ENCODE data around the gene GPS2. TPM values are rescaled to one million over a fixed set of nuclear protein-coding genes. Genes with fewer than 3 reads are reported as not detected.

The GPS2 gene
- total and polyA plus RNA-seq, 10 of the 15 experiments (the other 5 are each of a cell fraction or from before 2014, with no cell fraction given): 10.2 to 96.4 (median 42.5) TPM

DNA sequence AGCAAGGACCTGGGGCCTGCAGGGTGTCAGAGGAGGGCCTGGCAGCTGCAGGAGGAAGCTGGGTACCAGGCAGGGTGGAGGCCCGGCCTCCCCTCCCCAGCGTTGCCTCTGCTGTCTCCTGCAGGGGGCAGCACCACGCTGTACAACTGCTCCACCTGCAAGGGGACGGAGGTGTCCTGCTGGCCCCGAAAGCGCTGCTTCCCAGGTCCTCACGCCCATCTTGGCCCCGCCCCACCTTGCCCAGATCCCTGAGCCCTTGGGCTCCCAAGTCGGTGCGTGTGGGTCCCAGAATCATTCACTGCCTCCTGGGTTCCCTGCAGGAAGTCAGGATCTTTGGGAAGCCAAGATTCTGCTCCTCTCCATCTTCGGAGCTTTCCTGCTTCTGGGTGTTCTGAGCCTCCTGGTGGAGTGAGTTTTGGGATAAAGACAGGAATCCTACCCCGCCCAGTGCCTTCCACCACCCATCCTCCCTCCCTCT lies 41.0 kb upstream of the GPS2 start (continued):
- TF ChIP-seq NBN (IDR thresholded peaks at IDR 0.05): peak; percentile 68; the same call in 1 of the 2 replicates
- TF ChIP-seq, protein P1, sequence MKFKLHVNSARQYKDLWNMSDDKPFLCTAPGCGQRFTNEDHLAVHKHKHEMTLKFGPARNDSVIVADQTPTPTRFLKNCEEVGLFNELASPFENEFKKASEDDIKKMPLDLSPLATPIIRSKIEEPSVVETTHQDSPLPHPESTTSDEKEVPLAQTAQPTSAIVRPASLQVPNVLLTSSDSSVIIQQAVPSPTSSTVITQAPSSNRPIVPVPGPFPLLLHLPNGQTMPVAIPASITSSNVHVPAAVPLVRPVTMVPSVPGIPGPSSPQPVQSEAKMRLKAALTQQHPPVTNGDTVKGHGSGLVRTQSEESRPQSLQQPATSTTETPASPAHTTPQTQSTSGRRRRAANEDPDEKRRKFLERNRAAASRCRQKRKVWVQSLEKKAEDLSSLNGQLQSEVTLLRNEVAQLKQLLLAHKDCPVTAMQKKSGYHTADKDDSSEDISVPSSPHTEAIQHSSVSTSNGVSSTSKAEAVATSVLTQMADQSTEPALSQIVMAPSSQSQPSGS (IDR thresholded peaks at IDR 0.05; ENCODE audit: low read length): no peak
- TF ChIP-seq HDAC2 (IDR thresholded peaks at IDR 0.05): no peak
- peak; percentile 57; the same call in 1 of the 2 replicates for TF ChIP-seq LARP7 (IDR thresholded peaks at IDR 0.05)
- TF ChIP-seq SMAD5 (IDR thresholded peaks at IDR 0.05; ENCODE audit: low read depth): no peak
- no peak for TF ChIP-seq PML (IDR thresholded peaks at IDR 0.05; ENCODE audit: low read length)
- TF ChIP-seq FOXM1 (IDR thresholded peaks at IDR 0.05; ENCODE audit: low read depth, low read length): no peak
- TF ChIP-seq NFXL1 (IDR thresholded peaks at IDR 0.05; ENCODE audit: borderline replicate concordance): no peak
- peak; percentile 32; the same call in 1 of the 2 replicates for TF ChIP-seq NR2F1 (conservative IDR thresholded peaks at IDR 0.05)
- TF ChIP-seq TARDBP (IDR thresholded peaks at IDR 0.05; ENCODE audit: borderline replicate concordance): no peak
- peak in 1 of 2 experiments; percentile 26; a peak in 2 of 4 replicates for TF ChIP-seq IKZF2 (IDR thresholded peaks at IDR 0.05)
- TF ChIP-seq BRCA1 (IDR thresholded peaks at IDR 0.05; ENCODE audit: low read depth, low read length): no peak
- peak in 1 of 2 experiments; percentile 40; a peak in 2 of 4 replicates for TF ChIP-seq BHLHE40 (IDR thresholded peaks at IDR 0.05; ENCODE audit: borderline replicate concordance in 1 of 2, low read depth in 2 of 2, low read length in 1 of 2)
- no peak for TF ChIP-seq TCF7 (IDR thresholded peaks at IDR 0.05; ENCODE audit: borderline replicate concordance)
- TF ChIP-seq KLF5 (IDR thresholded peaks at IDR 0.05; ENCODE audit: partially characterized antibody): no peak
- 0 out of 2 replicates have a peak, but pooled peaks have one; percentile 41 for TF ChIP-seq DPF2 (IDR thresholded peaks at IDR 0.05)
- 0 out of 2 replicates have a peak, but pooled peaks have one; percentile 42 for TF ChIP-seq ZNF207 (IDR thresholded peaks at IDR 0.05; ENCODE audit: borderline replicate concordance)
- no peak for TF ChIP-seq ZNF217 (IDR thresholded peaks at IDR 0.05)
- TF ChIP-seq CBFB (IDR thresholded peaks at IDR 0.05; ENCODE audit: low read depth): no peak
- TF ChIP-seq, protein P2, sequence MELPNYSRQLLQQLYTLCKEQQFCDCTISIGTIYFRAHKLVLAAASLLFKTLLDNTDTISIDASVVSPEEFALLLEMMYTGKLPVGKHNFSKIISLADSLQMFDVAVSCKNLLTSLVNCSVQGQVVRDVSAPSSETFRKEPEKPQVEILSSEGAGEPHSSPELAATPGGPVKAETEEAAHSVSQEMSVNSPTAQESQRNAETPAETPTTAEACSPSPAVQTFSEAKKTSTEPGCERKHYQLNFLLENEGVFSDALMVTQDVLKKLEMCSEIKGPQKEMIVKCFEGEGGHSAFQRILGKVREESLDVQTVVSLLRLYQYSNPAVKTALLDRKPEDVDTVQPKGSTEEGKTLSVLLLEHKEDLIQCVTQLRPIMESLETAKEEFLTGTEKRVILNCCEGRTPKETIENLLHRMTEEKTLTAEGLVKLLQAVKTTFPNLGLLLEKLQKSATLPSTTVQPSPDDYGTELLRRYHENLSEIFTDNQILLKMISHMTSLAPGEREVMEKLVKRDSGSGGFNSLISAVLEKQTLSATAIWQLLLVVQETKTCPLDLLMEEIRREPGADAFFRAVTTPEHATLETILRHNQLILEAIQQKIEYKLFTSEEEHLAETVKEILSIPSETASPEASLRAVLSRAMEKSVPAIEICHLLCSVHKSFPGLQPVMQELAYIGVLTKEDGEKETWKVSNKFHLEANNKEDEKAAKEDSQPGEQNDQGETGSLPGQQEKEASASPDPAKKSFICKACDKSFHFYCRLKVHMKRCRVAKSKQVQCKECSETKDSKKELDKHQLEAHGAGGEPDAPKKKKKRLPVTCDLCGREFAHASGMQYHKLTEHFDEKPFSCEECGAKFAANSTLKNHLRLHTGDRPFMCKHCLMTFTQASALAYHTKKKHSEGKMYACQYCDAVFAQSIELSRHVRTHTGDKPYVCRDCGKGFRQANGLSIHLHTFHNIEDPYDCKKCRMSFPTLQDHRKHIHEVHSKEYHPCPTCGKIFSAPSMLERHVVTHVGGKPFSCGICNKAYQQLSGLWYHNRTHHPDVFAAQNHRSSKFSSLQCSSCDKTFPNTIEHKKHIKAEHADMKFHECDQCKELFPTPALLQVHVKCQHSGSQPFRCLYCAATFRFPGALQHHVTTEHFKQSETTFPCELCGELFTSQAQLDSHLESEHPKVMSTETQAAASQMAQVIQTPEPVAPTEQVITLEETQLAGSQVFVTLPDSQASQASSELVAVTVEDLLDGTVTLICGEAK (IDR thresholded peaks at IDR 0.05; ENCODE audit: borderline replicate concordance): no peak
- no peak for TF ChIP-seq SPI1 (IDR thresholded peaks at IDR 0.05; ENCODE audit: borderline replicate concordance, insufficient read depth, low read depth, low read length)
- no peak for TF ChIP-seq SIX5 (IDR thresholded peaks at IDR 0.05; ENCODE audit: low read depth, low read length, severe bottlenecking)
- no peak for TF ChIP-seq RBBP5 (conservative IDR thresholded peaks at IDR 0.05)
- TF ChIP-seq MYC (IDR thresholded peaks at IDR 0.05; ENCODE audit: insufficient read depth, insufficient read length, insufficient replicate concordance, low read length, severe bottlenecking): no peak
- TF ChIP-seq SMARCA5 (IDR thresholded peaks at IDR 0.05): peak; percentile 98
- TF ChIP-seq MYB (IDR thresholded peaks at IDR 0.05; ENCODE audit: borderline replicate concordance, low read depth, low read length): no peak
- TF ChIP-seq, protein P3, sequence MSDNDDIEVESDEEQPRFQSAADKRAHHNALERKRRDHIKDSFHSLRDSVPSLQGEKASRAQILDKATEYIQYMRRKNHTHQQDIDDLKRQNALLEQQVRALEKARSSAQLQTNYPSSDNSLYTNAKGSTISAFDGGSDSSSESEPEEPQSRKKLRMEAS (IDR thresholded peaks at IDR 0.05; ENCODE audit: low read depth, low read length): no peak
- TF ChIP-seq ZNF24 (IDR thresholded peaks at IDR 0.05): no peak
- TF ChIP-seq SUPT20H (IDR thresholded peaks at IDR 0.05; ENCODE audit: borderline replicate concordance, control insufficient read depth, low read depth, low read length): no peak
- no peak for TF ChIP-seq BCL11A (IDR thresholded peaks at IDR 0.05; ENCODE audit: low read depth, low read length)

Measured in GM12878 (cell line).